Heart left ventricle (tissue), 13 donors: ENCODE data around the gene POTEI.
"Not testable (repeated sequence)": the region's sequence is repeated elsewhere in the genome, so short reads cannot be mapped to it uniquely, and the experiment has no call there.

Experiments used
- POLR2A ChIP-seq, 2 donors: fragments of 450-650 bp; IDR thresholded peaks; one replicate each; pipeline ENCODE4 v1.6.1; 2017; ENCODE audit warnings: antibody characterized with exemption in 2 of 2, mild to moderate bottlenecking in 2 of 2, moderate library complexity in 2 of 2
- TF ChIP-seq, protein P1 (sequence below), 12 donors: fragments of 200-600 bp; sonication (generic) in 4 of 12; IDR thresholded peaks; one replicate each; pipeline versions ENCODE4 v1.5.0 to v1.8.0; 2018 to 2022; ENCODE audit warnings: antibody characterized with exemption in 12 of 12, mild to moderate bottlenecking in 5 of 12
- donor health status: ischemic (EF 13 %, LVEDD 7.1; RV severe dilation, severe dysfunction).
- donor health status: DM: no; HTN: yes; CAD: no.
- donor health status: DM: no; HTN: no; CAD: no.
- donor health status: ischemic (EF 25% LVEDD 6.9; RV normal size, moderate dysfunction).
- donor health status: ischemic (EF 25% LVEDD 5.7; RV mildly dilated, moderate dysfunction).
- donor health status: ischemic (EF 35%, LVEDD 5.7; RV mildly dilated, moderate dysfunction).
- donor health status: nonischemic (EF 11% LVEDD 7.7; RV severe dilation, severe dysfunction).
- donor health status: DM: yes; HTN: yes; CAD: no.
- donor health status: PGD.
- donor health status: ischemic (EF 29% LVEDD 5.4; RV normal size, mild dysfunction).
- donor health status: nonischemic (EF 23%, LVEDD 6.1; RV moderate dilation, normal function).

- TF ChIP-seq, protein P1, sequence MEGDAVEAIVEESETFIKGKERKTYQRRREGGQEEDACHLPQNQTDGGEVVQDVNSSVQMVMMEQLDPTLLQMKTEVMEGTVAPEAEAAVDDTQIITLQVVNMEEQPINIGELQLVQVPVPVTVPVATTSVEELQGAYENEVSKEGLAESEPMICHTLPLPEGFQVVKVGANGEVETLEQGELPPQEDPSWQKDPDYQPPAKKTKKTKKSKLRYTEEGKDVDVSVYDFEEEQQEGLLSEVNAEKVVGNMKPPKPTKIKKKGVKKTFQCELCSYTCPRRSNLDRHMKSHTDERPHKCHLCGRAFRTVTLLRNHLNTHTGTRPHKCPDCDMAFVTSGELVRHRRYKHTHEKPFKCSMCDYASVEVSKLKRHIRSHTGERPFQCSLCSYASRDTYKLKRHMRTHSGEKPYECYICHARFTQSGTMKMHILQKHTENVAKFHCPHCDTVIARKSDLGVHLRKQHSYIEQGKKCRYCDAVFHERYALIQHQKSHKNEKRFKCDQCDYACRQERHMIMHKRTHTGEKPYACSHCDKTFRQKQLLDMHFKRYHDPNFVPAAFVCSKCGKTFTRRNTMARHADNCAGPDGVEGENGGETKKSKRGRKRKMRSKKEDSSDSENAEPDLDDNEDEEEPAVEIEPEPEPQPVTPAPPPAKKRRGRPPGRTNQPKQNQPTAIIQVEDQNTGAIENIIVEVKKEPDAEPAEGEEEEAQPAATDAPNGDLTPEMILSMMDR (IDR thresholded peaks at IDR 0.05): not testable (repeated sequence)
- not testable (repeated sequence) for TF ChIP-seq POLR2A (IDR thresholded peaks at IDR 0.05)
Observed at GRCh38 chr2:130452897-130453296, 56.2 kb downstream of the POTEI start.
